PFSK-1 (cell line): ENCODE measurements around the gene RAP1GAP2.

ENCODE experiments used
- FOXP2 ChIP-seq: optimal IDR thresholded peaks from 2 replicates; pipeline ENCODE3; 2011; ENCODE audit warnings: borderline replicate concordance, control low read depth, inconsistent platforms; ENCODE audit not compliant: insufficient read depth; ENCODE audit errors: extremely low read length, extremely low read depth
- POLR2AphosphoS5 ChIP-seq: IDR thresholded peaks from 2 replicates; pipeline ENCODE4 v1.6.1; 2012; ENCODE audit warnings: low read depth, mild to moderate bottlenecking, control low read depth, low read length, moderate library complexity
- SIN3A ChIP-seq: IDR thresholded peaks from 2 replicates; pipeline ENCODE4 v1.6.1; 2012; ENCODE audit warnings: mild to moderate bottlenecking, low read length, moderate library complexity, borderline replicate concordance; ENCODE audit not compliant: insufficient read depth

- TF ChIP-seq SIN3A (no peak), POLR2AphosphoS5 (no peak), FOXP2 (no peak)
Measured at GRCh38 chr17:2980904-2981246, 184.6 kb downstream of the RAP1GAP2 start.
